GM03348 (cell line): ENCODE measurements around the gene POLR1E.

Experiments
- DNase-seq: peaks from one replicate; pipeline ENCODE4 v3.0.0; 2012; ENCODE audit warnings: low spot score

The POLR1E gene

DNA sequence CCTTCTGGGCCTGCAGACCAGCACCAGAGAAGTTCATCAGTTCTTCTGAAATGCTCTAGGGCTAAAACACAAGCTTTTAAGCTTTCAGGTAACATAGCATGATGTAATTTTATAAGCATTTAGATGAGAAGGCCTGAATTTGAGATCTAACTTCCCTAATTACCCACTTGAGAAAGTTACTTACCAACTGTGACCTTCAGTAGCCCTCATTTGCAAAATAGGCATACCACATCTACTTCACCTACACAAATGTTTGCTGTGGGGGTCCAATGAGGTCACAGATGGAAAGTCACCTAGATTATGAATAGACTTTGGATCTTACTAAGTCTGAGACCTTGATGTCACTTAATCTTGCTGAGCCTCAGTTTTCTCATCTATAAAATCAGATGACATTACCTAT, 53.9 kb downstream of the POLR1E start:
- DNase-seq = no peak

DNA sequence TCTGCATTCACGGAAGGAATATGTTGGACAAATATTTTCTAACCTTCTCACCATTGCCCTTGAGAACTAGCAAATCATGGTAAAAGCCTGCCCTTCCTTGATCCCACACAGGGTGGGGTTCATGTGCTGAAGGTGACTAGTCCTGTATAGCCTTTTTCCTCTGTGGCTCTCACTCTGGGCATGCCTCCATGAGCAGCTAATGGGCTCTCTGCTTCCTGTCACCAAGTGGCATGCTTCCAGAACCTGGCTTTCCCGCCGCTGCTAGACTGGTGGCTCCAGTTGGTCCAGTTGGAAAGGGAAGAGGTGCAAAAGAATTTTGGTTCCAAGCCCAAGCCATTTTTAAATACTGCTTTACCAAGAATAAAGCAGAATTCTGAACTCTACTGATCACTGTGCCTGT, 54.9 kb downstream of the POLR1E start:
- DNase-seq = no peak

DNA sequence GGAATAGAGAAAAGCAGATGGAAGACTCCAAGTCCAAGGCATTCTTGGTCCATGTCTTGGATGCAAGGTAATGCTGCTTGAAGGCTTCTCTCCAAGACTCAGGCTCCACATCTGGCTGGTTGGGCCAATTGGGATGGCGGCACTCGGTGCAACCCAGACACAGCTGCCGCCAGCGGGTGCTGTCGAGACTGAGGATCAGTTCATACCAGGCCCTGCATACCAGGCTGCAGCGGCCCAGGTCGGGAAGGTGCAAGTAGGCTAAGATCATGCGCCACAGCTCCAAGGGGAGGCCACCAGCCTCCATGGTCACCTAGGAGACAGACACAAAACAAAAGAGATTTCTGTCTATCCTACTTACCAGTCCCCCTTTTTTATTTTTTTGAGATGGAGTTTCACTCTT, 55.7 kb downstream of the POLR1E start:
- no peak for DNase-seq

DNA sequence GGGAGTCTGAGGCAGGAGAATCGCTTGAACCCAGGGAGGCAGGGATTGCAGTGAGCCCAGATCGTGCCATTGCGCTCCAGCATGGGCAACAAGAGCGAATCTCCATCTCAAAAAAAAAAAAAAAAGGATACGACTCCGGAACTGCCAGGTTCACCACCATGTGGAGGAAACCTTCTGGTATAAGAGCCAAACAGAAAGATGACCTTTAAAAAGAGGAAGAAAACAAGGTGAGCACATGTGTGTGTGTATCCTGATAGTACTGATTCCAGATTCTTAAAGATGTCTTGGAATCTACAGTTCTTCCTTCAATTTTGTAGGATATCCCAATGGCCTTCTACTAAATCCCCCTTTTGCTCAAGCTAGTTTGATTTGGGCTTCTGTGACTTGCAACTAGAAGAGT, 56.7 kb downstream of the POLR1E start:
- no peak for DNase-seq

DNA sequence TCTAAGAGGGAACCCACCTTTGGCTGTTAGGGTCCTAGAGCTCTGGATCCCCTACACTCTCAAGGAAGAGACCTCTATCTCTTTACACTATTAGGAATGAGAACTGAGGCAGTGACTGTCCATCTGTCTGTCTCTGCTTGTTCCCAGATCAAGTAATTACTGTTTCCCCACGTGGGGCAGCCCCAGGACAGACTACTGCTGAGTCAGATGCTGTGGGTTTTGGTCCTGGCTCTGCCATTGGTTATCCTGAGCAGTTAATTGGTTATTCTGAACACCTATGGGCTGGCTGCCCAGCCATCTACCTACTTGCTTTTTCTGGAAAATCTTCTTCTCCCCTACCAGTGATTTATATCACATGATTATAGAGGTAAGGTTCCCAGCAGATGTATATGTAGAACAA, 57.1 kb downstream of the POLR1E start:
- no peak for DNase-seq

DNA sequence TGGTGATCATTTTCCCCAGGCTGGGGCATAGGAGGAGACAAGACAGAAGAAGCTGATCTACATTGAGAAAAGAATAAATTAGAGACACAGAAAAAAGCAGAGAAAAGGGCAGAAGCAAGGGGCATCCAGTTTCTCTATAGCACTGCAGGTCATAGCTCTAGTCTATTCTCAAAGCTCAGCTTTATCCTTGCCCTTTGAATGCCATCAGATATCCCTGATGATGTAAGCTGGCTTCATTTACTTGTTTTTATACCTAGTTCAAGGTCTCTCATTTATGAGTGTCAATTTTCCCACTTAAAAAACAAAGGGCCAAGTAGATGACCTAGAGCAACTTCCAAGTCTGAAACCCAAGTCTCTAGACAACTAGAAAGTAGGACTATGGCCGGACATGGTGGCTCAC, 57.7 kb downstream of the POLR1E start:
- no peak for DNase-seq

DNA sequence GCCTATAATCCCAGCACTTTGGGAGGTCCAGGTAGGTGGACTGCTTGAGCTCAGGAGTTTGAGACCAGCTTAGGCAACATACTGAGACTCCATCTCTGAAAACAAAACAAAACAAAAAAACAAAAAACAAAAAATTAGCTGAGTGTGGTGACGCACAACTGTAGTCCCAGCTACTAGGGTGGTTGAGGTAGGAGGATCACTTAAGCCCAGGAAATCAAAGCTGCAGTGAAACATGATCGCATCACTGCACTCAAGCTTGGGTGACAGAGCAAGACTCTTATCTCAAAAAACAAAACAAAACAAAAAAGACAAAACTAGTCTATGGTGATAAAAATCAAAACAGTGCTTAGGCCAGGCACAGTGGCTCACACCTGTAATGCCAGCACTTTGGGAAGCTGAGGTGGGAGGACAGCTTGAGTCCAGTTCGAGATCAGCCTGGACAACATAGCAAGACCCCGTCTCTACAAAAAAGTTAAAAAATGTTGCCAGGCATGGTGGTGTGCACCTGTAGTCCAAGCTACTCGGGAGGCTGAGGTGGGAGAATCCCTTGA, 61.7 kb downstream of the POLR1E start:
- DNase-seq = no peak

DNA sequence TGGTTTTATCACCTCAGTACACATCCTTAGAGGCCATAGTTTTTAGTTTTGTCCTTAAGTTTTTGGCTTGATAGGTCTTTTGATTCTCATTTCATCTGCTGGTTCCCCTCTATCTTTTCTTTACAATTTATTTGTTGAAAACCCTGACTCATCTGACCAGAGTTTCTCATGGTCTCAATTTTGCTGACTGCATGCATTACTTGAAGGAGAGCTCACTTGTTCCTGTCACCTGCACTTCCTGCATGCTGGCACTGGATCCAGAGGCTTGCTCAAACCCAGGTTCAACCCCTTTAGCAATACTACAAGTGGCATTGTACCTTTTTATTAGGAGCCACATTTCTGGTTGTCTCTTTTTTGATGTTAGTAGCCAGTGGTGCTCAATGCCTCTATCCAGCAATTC, 63.8 kb downstream of the POLR1E start:
- no peak for DNase-seq

DNA sequence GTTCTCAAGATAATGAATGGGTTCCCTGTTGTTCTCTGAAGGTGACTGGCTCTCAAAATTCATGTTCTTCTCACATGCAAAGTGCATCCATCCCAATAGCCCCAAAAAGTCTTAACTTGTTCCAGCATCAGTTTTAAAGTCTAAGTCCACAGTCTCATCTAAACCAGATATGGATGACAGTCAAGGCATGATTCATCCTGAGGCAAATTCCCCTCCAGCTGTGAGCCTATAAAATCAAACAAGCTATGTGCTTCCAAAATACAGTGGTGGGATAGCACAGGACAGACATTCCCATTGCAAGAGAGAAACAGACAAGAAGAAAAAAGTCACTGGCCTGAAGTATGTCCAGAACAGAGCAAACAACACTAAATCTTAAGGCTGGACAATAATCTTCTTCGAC, 65.0 kb downstream of the POLR1E start:
- DNase-seq = no peak

DNA sequence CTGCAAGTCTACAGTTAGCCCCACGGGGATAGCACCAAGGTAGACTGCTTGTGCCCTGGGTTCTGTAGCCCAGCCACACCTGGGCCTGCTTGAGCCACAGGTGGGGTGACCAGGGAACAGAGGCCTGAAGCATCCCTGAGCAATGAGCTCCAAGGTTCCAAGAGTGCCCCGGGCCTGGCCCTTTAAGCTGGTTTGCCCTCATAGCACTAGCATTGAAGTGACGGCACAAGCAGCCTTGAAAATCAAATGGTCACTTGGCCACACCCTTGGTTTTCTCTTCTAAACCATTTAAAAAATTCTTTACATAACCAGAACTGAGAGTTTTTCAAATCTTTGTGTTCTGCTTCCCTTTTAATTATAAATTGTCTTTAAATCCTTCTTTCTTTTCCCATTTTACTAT, 65.7 kb downstream of the POLR1E start:
- no peak for DNase-seq

DNA sequence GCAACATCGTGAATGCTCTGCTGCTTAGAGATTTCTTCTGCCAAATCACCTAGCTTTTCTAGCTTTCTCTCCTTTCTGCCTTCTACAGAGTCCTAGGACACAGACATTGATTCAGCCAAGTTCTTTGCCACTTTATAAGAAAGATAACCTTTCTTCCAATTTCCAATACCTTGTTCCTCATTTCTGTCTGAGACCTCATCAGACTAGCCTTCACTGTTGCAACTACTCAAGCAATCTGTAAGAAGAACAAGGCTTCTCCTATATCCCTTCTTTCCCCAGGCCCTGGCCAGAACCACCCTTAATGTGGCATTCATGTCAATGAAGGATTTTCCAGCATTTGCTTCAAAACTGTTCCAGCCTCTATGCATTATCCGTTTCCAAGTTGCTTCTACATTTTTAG, 66.1 kb downstream of the POLR1E start:
- no peak for DNase-seq
